Ovary (tissue), 9 donors: Measurements from ENCODE around the gene KCTD19. TPM values are rescaled to one million over a fixed set of nuclear protein-coding genes. Genes with fewer than 3 reads are reported as not detected.
A peak's percentile ranks its signal among the peaks of the same experiment; 100 is the strongest.

Source experiments
- DNase-seq, 5 donors: peaks; one replicate each; pipeline ENCODE4 v3.0.0-alpha.2; 2019 to 2020
- H3K27ac ChIP-seq, 2 donors: fragments of 200-600 bp; one replicate each; pipeline versions ENCODE4 v1.5.1 to v1.8.0; 2019 to 2022
- H3K27me3 ChIP-seq: fragments of 200-600 bp; one replicate; pipeline ENCODE4 v1.8.0; 2022
- H3K36me3 ChIP-seq: fragments of 200-600 bp; sonication (generic); one replicate; pipeline ENCODE4 v1.5.1; 2019
- H3K4me1 ChIP-seq: one replicate; pipeline ENCODE4 v1.8.1; 2013; ENCODE audit warnings: mild to moderate bottlenecking, moderate library complexity; ENCODE audit not compliant: insufficient read depth
- H3K4me3 ChIP-seq: fragments of 200-600 bp; sonication (generic); one replicate; pipeline ENCODE4 v1.5.1; 2017
- H3K9me3 ChIP-seq, 2 donors: fragments of 200-600 bp in 1 of 2; sonication (generic) in 1 of 2; one replicate each; pipeline versions ENCODE4 v1.5.1 to v1.8.1; 2013 to 2019; ENCODE audit warnings: mild to moderate bottlenecking in 1 of 2, moderate library complexity in 1 of 2
- CTCF ChIP-seq, 3 donors: fragments of 450-650 bp in 2 of 3; fragments of 200-600 bp in 1 of 3; IDR thresholded peaks; one replicate each; pipeline versions ENCODE4 v1.5.1 to v1.8.0; 2016 to 2022; ENCODE audit warnings: antibody characterized with exemption in 3 of 3, mild to moderate bottlenecking in 1 of 3
- EP300 ChIP-seq: sonication (generic); formaldehyde crosslinking; IDR thresholded peaks from one replicate; pipeline ENCODE4 v1.6.1; 2017; ENCODE audit warnings: antibody characterized with exemption
- POLR2A ChIP-seq: fragments of 450-650 bp; IDR thresholded peaks from one replicate; pipeline ENCODE4 v1.6.1; 2017; ENCODE audit warnings: antibody characterized with exemption, mild to moderate bottlenecking, moderate library complexity
- WGBS, 3 donors: extraction: QIAGEN DNeasy Blood & Tissue Kit in 1 of 3; methylation state at CpG; one replicate each; pipeline versions ENCODE4 v1.1.5 to v1.1.7; 2013 to 2017; 5-methylcytosine and 5-hydroxymethylcytosine counted together
- intact Hi-C, 4 donors: fragments of 100-400 bp; cut with DNase I; formaldehyde crosslinking; loops; one replicate each; pipeline versions ENCODE4 v1.11.0 to v1.15.1; 2022 to 2023
- polyA plus RNA-seq, 2 donors: library from polyadenylated mRNA; stranded (reverse); fragments of 200-250 nt in 1 of 2; fragments of 350-450 nt in 1 of 2; fragmentation: Illumina TruSeq in 1 of 2; extraction: RNeasy Lipid Tissue Mini Kit (QIAGEN cat#74804) in 1 of 2; gene quantifications; one replicate each; pipeline ENCODE4 v1.2.3, GENCODE V29; 2013 to 2014
- total RNA-seq, 7 donors: library from RNA; depleted of rRNA in 2 of 7; stranded (reverse); fragments of >200 nt in 2 of 7; fragmentation: NEBNext Ultra II Directional in 3 of 7; extraction: Animal tissue kit (Norgen Biotek cat#: 25700) in 3 of 7; gene quantifications; one replicate each; pipeline versions ENCODE4 v1.1.0 to v1.2.4, GENCODE V29; 2016 to 2023
- donor health status: DM: no; HTN: no; CAD: no; lungs with moderate emphysema.
- donor health status: DM: no; HTN: no; CAD: no.
- donor health status: Bipolar disorder and iron deficiency.
- donor health status: DM: yes; HTN: yes; CAD: no.
- donor health status: DM: no; HTN: no; CAD: no.
- donor health status: DM: yes; HTN: yes; CAD: no.

The KCTD19 gene
- total and polyA plus RNA-seq, 9 donors = 0.05 to 0.70 (median 0.12) TPM; not detected in 4

- H3K27ac ChIP-seq = no peak overlapping the region
- 82 to 90% (median 85%) methylated on average over 4 of the region's 4 CpGs for WGBS, 3 donors
- no peaks in the 10 kb centered on the region for H3K9me3 ChIP-seq
- DNase-seq = no peak
- no peaks in the 10 kb centered on the region for H3K36me3 ChIP-seq
- no peaks in the 10 kb centered on the region for H3K27me3 ChIP-seq
- peaks cover 11% of the 10 kb centered on the region for H3K4me1 ChIP-seq
- TF ChIP-seq CTCF (IDR thresholded peaks at IDR 0.05) = no peak
- no peak for TF ChIP-seq POLR2A
- no peak for TF ChIP-seq EP300
- no peak overlapping the region for H3K4me3 ChIP-seq
- intact Hi-C loops = no loop called here
These were observed 83.1 kb downstream of the KCTD19 start for GRCh38 chr16:67243481-67243880.

GRCh38 chr16:67242138-67242730, 84.3 kb downstream of the KCTD19 start:
- Histone ChIP-seq H3K36me3 (no peaks in the 10 kb centered on the region), H3K4me3 (no peak overlapping the region), H3K27me3 (no peaks in the 10 kb centered on the region), H3K27ac (no peak overlapping the region), H3K9me3 (no peaks in the 10 kb centered on the region), H3K4me1 (peaks cover 11% of the 10 kb centered on the region)
- TF ChIP-seq EP300 = no peak
- 80 to 87% (median 81%) methylated on average over 4 of the region's 4 CpGs for WGBS, 3 donors
- no peak for DNase-seq
- intact Hi-C loops = no loop called here

DNA sequence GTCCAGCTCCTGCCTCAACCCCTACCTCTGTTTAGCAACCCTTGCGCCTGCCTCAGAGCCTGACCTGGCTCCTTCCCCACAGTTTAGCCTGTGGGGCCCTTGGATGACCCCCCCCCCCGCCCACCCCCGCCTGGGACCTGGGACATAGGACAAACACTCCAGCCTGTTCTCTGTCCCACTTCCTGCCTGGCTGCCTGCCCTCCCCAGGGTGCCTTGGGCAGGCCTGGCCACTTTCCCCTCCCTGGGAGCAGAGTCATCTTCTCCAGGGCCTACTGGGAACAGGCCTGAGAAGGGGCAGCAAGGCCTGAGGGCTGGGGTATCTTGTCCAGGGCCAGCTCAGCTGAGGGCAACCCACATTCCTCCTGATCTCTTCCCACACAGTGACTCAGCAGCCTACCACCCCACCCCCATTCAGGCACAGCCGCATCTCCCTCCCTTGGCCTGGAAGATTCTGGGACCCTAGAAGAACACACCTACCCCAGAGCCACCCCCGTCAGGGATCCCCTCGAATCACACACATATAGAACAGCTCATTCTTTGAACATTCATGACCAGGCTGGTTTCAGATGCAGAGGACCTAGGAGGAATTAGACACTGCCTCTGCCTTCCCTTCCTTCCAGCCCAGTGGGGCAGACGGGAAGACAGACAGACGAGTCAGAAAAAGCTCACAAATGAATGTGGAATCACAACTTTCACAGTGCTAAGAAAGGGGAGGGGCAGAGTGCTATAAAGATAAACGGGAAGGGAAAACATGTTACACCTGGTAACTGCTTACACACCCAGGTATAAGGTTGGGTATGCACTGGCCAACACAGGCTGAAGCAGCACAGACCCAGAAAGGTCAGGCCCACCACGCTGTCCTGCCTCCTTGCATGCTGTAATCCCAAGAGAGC, 85.3 kb downstream of the KCTD19 start:
- intact Hi-C loops = no loop called here
- 41 to 52% (median 51%) methylated on average over 10 of the region's 10 CpGs for WGBS, 3 donors
- peaks cover 11% of the 10 kb centered on the region for H3K4me1 ChIP-seq
- TF ChIP-seq EP300 = no peak
- TF ChIP-seq CTCF (IDR thresholded peaks at IDR 0.05) = no peak
- TF ChIP-seq POLR2A = no peak
- DNase-seq = peak in 2 of 5 donors; percentile 50 to 54
- no peaks in the 10 kb centered on the region for H3K9me3 ChIP-seq
- H3K27ac ChIP-seq = peak overlapping the region in 1 of 2 donors; percentile 35
- no peak overlapping the region for H3K4me3 ChIP-seq
- H3K27me3 ChIP-seq = no peaks in the 10 kb centered on the region
- H3K36me3 ChIP-seq = no peaks in the 10 kb centered on the region

DNA sequence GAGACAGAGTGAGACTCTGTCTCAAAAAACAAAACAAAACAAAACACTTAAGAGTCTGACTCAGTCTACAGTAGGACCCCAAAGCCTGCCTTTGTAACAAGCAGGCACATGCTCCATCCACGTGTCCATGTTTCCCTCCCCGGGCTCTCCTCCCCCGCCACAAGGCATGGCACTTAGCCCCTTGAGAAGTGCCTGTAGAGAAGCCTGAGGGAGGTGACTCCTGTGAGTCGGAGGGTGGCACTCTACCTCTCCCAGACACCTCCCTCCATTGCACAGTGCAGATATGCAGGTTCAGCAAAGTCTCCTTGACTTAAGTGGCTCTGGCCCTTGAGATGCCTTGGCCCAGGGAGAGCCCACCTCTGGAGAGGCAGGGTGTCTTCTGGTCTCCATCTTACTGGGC, 86.0 kb downstream of the KCTD19 start:
- TF ChIP-seq CTCF (IDR thresholded peaks at IDR 0.05) (no peak), EP300 (no peak), POLR2A (no peak)
- H3K27ac ChIP-seq = peak overlapping the region in 1 of 2 donors; percentile 35
- no peaks in the 10 kb centered on the region for H3K9me3 ChIP-seq
- H3K27me3 ChIP-seq = no peaks in the 10 kb centered on the region
- H3K4me3 ChIP-seq = no peak overlapping the region
- whole genome bisulfite sequencing, 3 donors = 66 to 81% (median 69%) methylated on average over 4 of the region's 4 CpGs
- peaks cover 9% of the 10 kb centered on the region for H3K4me1 ChIP-seq
- no peak for DNase-seq
- intact Hi-C loops = no loop called here
- H3K36me3 ChIP-seq = no peaks in the 10 kb centered on the region

Other genes starting within 250 kb of the KCTD19 start
- 10 to 100 TPM; 13.7 to 17.4 (median 14.9) TPM for gene PHAF1, start 216.8 kb downstream of the KCTD19 start, total RNA-seq
- 10 to 100 TPM in 1 of 2 donors, 1 to 10 TPM in 1; 9.0 to 25.1 TPM for gene PHAF1, start 216.8 kb downstream of the KCTD19 start, polyA plus RNA-seq
- 10 to 100 TPM; 11.1 to 45.7 (median 28.7) TPM for gene B3GNT9, start 175.7 kb downstream of the KCTD19 start, total RNA-seq
- 10 to 100 TPM; 17.1 to 18.1 TPM for gene B3GNT9, start 175.7 kb downstream of the KCTD19 start, polyA plus RNA-seq
- gene TRADD, start 166.8 kb downstream of the KCTD19 start, total RNA-seq = 10 to 100 TPM in 6 of 7 donors, 1 to 10 TPM in 1; 7.3 to 30.9 (median 15.5) TPM
- 10 to 100 TPM in 1 of 2 donors, 1 to 10 TPM in 1; 4.2 to 15.7 TPM for gene TRADD, start 166.8 kb downstream of the KCTD19 start, polyA plus RNA-seq
- 10 to 100 TPM in 6 of 7 donors, 1 to 10 TPM in 1; 8.8 to 23.0 (median 15.0) TPM for gene FBXL8, start 166.8 kb downstream of the KCTD19 start, total RNA-seq
- 10 to 100 TPM in 1 of 2 donors, 1 to 10 TPM in 1; 1.3 to 13.1 TPM for gene FBXL8, start 166.8 kb downstream of the KCTD19 start, polyA plus RNA-seq
- 100 to 1,000 TPM in 1 of 7 donors, 10 to 100 TPM in 6; 30.8 to 115 (median 77.7) TPM for gene HSF4, start 162.0 kb downstream of the KCTD19 start, total RNA-seq
- 10 to 100 TPM in 1 of 2 donors, 1 to 10 TPM in 1; 9.9 to 44.9 TPM for gene HSF4, start 162.0 kb downstream of the KCTD19 start, polyA plus RNA-seq
- gene NOL3, start 156.2 kb downstream of the KCTD19 start, total RNA-seq = 10 to 100 TPM; 14.1 to 31.7 (median 21.4) TPM
- 10 to 100 TPM; 17.9 to 23.1 TPM for gene NOL3, start 156.2 kb downstream of the KCTD19 start, polyA plus RNA-seq
- gene MATCAP1, start 142.8 kb downstream of the KCTD19 start, total RNA-seq = 10 to 100 TPM; 16.8 to 96.4 (median 65.7) TPM
- 10 to 100 TPM; 15.4 to 38.4 TPM for gene MATCAP1, start 142.8 kb downstream of the KCTD19 start, polyA plus RNA-seq
- gene EXOC3L1, start 136.6 kb downstream of the KCTD19 start, total RNA-seq = 10 to 100 TPM in 4 of 7 donors, 1 to 10 TPM in 3; 6.1 to 33.0 (median 16.4) TPM
- gene EXOC3L1, start 136.6 kb downstream of the KCTD19 start, polyA plus RNA-seq = 10 to 100 TPM in 1 of 2 donors, under 1 TPM in 1; 0.32 to 12.2 TPM
- gene E2F4, start 134.6 kb downstream of the KCTD19 start, total RNA-seq = 10 to 100 TPM; 36.0 to 75.7 (median 52.9) TPM
- 10 to 100 TPM; 17.6 to 36.2 TPM for gene E2F4, start 134.6 kb downstream of the KCTD19 start, polyA plus RNA-seq
- gene ELMO3, start 127.6 kb downstream of the KCTD19 start, total RNA-seq = 10 to 100 TPM in 1 of 7 donors, 1 to 10 TPM in 6; 1.1 to 14.8 (median 2.8) TPM
- gene ELMO3, start 127.6 kb downstream of the KCTD19 start, polyA plus RNA-seq = 1 to 10 TPM in 1 of 2 donors, not detected in 1; 1.2 TPM
- 10 to 100 TPM; 23.8 to 39.2 (median 32.1) TPM for gene TMEM208, start 99.6 kb downstream of the KCTD19 start, total RNA-seq
- 10 to 100 TPM; 26.3 to 52.0 TPM for gene TMEM208, start 99.6 kb downstream of the KCTD19 start, polyA plus RNA-seq
- 10 to 100 TPM; 17.2 to 84.2 (median 41.8) TPM for gene FHOD1, start 79.3 kb downstream of the KCTD19 start, total RNA-seq
- 10 to 100 TPM; 16.0 to 26.2 TPM for gene FHOD1, start 79.3 kb downstream of the KCTD19 start, polyA plus RNA-seq
- gene SLC9A5, start 77.8 kb downstream of the KCTD19 start, total RNA-seq = 1 to 10 TPM in 5 of 7 donors, under 1 TPM in 2; 0.36 to 3.1 (median 1.3) TPM
- gene SLC9A5, start 77.8 kb downstream of the KCTD19 start, polyA plus RNA-seq = 1 to 10 TPM in 1 of 2 donors, under 1 TPM in 1; 0.53 to 1.1 TPM
- gene PLEKHG4, start 47.2 kb downstream of the KCTD19 start, total RNA-seq = 10 to 100 TPM; 12.4 to 37.9 (median 27.6) TPM
- 10 to 100 TPM in 1 of 2 donors, 1 to 10 TPM in 1; 5.1 to 38.6 TPM for gene PLEKHG4, start 47.2 kb downstream of the KCTD19 start, polyA plus RNA-seq
- 1 to 10 TPM in 4 of 7 donors, under 1 TPM in 2, not detected in 1; 0.58 to 2.6 (median 1.2) TPM for gene LRRC36, start 74 bp upstream of the KCTD19 start, total RNA-seq
- gene LRRC36, start 74 bp upstream of the KCTD19 start, polyA plus RNA-seq = under 1 TPM; 0.59 to 0.80 TPM
- 100 to 1,000 TPM in 1 of 7 donors, 10 to 100 TPM in 4, 1 to 10 TPM in 2; 2.2 to 269 (median 10.9) TPM for gene TPPP3, start 66.8 kb upstream of the KCTD19 start, total RNA-seq
- 10 to 100 TPM; 15.2 to 15.6 TPM for gene TPPP3, start 66.8 kb upstream of the KCTD19 start, polyA plus RNA-seq
- gene ZDHHC1, start 89.7 kb upstream of the KCTD19 start, total RNA-seq = 10 to 100 TPM; 17.3 to 45.5 (median 24.8) TPM
- gene ZDHHC1, start 89.7 kb upstream of the KCTD19 start, polyA plus RNA-seq = 10 to 100 TPM in 1 of 2 donors, 1 to 10 TPM in 1; 1.4 to 15.7 TPM
- 10 to 100 TPM in 5 of 7 donors, 1 to 10 TPM in 2; 1.3 to 26.3 (median 17.1) TPM for gene HSD11B2, start 104.4 kb upstream of the KCTD19 start, total RNA-seq
- 1 to 10 TPM; 4.6 to 5.1 TPM for gene HSD11B2, start 104.4 kb upstream of the KCTD19 start, polyA plus RNA-seq
- 100 to 1,000 TPM in 1 of 7 donors, 10 to 100 TPM in 6; 35.8 to 113 (median 63.0) TPM for gene ATP6V0D1, start 154.4 kb upstream of the KCTD19 start, total RNA-seq
- 10 to 100 TPM; 32.5 to 66.0 TPM for gene ATP6V0D1, start 154.4 kb upstream of the KCTD19 start, polyA plus RNA-seq
- under 1 TPM in 2 of 7 donors, not detected in 5; 0.48 to 0.55 TPM for gene AGRP, start 156.8 kb upstream of the KCTD19 start, total RNA-seq
- under 1 TPM in 1 of 2 donors, not detected in 1; 0.11 TPM for gene AGRP, start 156.8 kb upstream of the KCTD19 start, polyA plus RNA-seq
- 10 to 100 TPM; 22.3 to 96.3 (median 85.6) TPM for gene RIPOR1, start 202.1 kb upstream of the KCTD19 start, total RNA-seq
- gene RIPOR1, start 202.1 kb upstream of the KCTD19 start, polyA plus RNA-seq = 10 to 100 TPM; 31.9 to 38.7 TPM
- 10 to 100 TPM; 21.0 to 47.6 (median 42.2) TPM for gene CTCF, start 235.8 kb upstream of the KCTD19 start, total RNA-seq
- 10 to 100 TPM; 26.8 to 48.4 TPM for gene CTCF, start 235.8 kb upstream of the KCTD19 start, polyA plus RNA-seq